OCI-LY3 (cell line): ENCODE results near the gene ST6GALNAC1.

Experiments used
- EZH2phosphoT487 ChIP-seq: fragments of 200-600 bp; shearing (Covaris generic); IDR thresholded peaks from 2 replicates; pipeline ENCODE4 v1.6.1; 2018; ENCODE audit warnings: antibody characterized with exemption, mixed run types, low read depth
- TF ChIP-seq, protein P1 (sequence below): fragments of 200-600, 300-600 bp; sonication (generic); IDR thresholded peaks from 2 replicates; pipeline ENCODE4 v1.5.1; 2014; ENCODE audit warnings: antibody characterized with exemption, low read length, low read depth

DNA sequence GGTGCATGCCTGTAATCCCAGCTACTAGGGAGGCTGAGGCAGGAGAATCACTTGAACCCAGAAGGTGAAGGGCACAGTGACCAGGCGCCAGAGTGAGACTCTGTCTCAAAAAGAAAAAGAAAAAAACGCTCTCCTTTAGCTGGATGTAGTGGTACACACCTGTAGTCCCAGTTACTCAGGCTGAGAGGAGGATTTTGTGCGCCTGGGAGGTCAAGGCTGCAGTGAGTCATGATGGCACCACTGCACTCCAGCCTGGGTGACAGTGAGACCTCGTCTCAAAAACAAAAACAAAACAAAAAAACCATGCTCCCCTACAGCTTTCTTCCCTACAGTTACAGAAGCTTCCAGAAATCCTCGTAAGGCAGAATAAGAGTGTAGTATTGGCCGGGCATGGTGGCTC is 33.1 kb upstream of the ST6GALNAC1 start:
- TF ChIP-seq, protein P1, sequence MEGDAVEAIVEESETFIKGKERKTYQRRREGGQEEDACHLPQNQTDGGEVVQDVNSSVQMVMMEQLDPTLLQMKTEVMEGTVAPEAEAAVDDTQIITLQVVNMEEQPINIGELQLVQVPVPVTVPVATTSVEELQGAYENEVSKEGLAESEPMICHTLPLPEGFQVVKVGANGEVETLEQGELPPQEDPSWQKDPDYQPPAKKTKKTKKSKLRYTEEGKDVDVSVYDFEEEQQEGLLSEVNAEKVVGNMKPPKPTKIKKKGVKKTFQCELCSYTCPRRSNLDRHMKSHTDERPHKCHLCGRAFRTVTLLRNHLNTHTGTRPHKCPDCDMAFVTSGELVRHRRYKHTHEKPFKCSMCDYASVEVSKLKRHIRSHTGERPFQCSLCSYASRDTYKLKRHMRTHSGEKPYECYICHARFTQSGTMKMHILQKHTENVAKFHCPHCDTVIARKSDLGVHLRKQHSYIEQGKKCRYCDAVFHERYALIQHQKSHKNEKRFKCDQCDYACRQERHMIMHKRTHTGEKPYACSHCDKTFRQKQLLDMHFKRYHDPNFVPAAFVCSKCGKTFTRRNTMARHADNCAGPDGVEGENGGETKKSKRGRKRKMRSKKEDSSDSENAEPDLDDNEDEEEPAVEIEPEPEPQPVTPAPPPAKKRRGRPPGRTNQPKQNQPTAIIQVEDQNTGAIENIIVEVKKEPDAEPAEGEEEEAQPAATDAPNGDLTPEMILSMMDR = no peak
- TF ChIP-seq EZH2phosphoT487 = no peak
